CD4-positive, alpha-beta T cell treated with Interleukin-6 for 4 hours (primary cell): Measurements from ENCODE around the gene CBFA2T2.
"Not testable (repeated sequence)": the region's sequence is repeated elsewhere in the genome, so short reads cannot be mapped to it uniquely, and the experiment has no call there.

Source experiments
- DNase-seq: peaks from one replicate; pipeline ENCODE4 v3.0.0-alpha.2; 2020; ENCODE audit warnings: mixed read lengths

CBFA2T2 gene

DNA sequence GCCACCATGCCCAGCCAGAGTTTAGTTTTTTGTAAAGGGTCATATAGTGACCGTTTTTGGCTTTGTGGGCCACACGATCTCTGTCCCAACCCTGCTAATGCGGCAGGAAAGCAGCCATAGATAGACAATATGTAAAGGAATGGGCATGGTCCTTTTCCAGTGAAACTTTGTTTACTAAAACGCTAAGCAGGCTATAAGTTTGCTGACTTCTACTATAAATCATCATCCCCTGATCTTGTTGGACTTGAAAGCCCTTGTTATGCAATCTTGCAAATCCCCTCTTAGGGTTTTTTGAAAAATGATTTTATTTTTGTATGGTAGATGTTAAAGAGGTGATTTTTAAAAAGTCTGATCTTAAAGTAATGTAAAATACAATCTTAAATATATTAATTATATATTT lies 63.6 kb downstream of the CBFA2T2 start:
- DNase-seq = no peak

DNA sequence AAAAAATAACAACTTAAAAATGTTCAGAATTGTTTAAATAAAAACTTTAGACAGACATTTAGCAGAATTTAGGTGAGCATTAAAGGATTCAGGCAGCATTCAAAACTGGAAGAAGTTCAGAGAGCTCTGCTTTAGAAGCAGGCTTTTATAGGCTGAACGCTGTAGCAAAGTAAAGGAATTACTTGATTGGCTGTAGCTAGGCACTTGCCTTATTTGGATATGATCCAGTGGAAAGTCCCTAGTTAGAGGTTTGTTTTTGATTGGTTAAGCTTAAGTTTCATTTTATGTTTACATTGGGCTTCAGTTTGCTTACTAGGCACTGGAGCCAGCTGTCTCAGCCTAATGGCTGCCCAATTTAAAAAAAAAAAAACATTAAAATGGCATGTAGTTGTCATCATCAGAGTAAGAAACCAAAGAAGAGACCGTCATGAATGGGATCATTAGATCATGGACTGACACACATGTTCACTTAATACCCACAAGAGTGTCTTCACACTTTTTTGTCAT lies 65.1 kb downstream of the CBFA2T2 start:
- DNase-seq = peak; percentile 51

DNA sequence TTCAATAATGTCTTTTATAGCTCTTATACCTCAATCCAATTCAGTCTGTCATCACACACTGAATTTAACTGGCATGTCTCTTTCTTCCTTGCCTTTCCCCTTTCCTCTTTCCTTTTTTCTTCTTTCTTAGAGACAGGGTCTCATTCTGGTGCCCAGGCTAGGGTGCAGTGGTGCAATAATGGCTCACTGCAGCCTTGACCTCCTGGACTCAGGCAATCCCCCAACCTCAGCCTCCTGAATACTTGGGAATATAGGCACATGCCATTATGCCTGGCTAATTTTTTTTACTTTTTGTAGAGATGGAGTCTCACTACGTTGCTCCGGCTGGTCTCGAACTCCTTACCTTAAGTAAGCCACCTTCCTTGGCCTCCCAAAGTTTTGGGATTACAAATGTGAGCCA lies 65.9 kb downstream of the CBFA2T2 start:
- no peak for DNase-seq

DNA sequence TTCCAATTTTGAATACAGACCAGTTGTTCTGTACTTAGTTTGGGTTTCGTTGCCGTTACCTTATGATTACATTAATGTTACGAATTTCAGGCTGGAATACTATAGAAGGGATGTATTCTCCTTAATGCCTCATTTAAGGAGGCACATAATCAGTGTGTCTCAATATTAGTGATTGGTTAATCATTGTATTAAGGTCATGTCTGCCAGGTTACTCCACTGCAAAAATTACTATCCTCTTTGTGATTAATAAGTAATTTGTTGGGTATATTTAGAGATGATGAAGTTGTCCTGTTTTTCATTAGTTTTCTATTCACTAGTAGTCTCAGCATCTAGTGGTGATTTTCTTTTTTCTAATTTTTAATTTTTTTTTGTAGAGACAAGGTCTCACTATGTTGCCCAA lies 66.3 kb downstream of the CBFA2T2 start:
- no peak for DNase-seq

DNA sequence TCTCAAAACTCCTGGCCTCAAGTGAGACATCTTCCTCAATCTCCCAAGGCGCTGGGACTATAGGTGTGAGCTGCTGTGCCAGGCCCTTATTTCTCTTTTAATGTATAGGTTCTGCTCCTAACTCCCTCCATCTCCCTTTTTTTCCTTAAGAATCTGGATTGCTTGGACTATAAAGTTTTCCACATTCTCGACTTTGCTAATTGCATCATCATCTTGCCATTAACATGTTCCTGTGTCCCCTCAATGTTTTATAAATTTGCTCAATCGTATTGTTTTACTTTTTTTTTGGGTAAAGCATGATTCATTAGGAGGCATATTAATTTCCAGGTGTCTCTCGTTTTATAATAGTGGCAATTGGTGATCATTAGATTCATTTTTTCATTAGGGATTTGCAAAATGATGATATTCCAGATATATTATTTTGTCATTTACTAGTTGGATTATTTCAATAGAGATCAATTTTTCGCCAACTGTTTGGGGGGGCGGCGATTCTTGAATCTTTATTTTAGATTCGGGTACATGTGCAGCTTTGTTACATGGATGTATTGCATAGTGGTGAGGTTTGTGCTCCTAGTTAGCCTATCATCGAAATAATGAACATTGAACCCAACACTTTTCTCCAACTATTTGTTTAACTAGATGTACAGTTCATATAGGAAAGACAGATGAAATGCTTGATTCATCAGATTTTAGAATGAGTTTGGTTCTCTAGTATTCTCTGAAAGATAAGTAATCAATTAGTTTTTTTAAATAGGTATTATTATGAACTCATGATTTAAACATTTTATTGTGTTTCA lies 68.7 kb downstream of the CBFA2T2 start:
- DNase-seq = no peak

DNA sequence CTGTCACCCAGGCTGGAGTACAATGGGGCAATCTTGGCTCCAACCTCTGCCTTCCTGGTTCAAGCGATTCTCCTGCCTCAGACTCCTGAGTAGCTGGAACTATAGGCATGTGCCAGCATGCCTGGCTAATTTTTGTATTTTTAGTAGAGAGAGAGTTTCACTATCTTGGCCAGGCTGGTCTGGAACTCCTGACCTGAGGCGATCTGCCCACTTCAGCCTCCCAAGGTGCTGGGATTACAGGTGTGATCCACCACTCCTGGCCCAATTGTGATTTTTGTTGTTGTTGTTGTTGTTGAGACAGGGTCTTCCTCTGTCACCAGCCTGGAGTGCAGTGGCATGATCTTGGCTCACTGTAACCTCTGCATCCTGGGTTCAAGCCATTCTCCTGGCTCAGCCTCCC lies 69.3 kb downstream of the CBFA2T2 start:
- no peak for DNase-seq

DNA sequence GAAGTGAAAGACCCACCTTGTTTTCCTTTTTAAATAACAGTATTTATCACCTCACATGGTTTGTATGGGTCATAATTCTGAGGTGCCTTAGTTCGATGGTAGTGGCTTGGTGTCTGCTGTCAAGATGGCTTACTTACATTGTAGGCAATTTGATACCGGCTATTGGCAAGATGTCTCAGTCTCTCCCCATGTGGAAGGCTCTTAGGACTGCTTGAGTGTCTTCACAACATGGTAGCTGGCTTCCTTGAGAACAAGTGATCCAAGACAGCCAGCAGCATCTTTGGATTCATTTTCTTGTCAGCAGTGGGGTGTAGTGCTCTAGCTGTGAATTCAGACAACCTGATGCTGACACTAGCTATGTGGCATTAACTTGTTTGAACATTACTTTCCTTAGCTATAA lies 70.1 kb downstream of the CBFA2T2 start:
- DNase-seq = no peak

DNA sequence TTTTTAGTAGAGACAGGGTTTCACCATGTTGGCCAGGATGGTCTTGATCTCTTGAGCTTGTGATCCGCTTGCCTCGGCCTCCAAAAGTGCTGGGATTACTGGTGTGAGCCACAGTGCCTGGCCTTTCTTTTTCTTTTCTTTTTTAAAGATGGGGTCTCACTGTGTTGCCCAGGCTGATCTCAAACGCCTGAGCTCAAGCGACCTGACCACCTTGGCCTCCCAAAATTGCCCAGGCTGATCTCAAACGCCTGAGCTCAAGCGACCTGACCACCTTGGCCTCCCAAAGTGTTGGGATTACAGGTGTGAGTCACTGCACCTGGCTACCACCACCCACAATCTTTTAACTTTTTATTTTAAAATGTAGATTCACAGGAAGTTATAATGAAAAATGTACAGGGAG lies 71.2 kb downstream of the CBFA2T2 start:
- DNase-seq = not testable (repeated sequence)

DNA sequence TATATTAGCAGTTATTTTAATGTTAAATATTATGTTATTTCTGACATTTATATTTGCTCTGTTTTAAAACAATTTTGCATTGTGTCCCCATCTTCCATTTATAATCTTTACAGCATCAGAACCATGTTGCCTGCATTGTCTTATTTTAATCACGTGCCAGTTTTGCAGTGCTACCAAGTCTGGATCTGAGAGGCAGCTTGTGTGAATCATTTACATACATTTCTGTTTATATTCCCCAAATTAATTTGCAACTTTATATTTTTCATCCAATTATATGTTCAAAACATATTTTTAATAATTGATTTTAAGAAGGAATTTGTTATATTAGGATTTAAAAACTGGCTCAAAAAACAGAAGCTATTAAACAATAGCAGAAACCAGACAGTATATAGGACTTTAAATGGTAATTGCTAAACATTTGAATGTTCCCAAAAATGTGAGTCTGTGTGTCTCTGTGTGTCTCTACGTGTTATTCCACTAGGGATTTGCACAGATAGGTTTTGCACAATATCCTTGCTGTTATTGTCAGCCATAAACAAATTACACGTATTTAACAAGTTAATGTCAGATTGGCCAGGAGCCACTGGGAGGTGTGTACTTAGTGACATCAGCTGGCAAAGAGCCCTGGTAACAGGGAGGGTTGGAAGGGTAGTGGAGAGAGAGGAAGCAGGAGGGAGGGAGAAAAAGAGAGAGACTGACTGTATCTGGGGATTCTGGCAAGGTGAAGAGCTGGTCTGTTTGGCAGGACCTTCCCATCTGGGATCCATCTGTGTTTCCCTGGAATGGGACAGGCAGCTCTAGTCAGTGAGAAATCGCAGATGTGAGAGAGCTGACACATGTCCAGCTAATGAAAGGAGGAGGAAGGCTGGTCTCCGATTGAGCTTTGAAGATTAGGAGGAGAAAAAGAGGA lies 72.1 kb downstream of the CBFA2T2 start:
- DNase-seq = no peak

DNA sequence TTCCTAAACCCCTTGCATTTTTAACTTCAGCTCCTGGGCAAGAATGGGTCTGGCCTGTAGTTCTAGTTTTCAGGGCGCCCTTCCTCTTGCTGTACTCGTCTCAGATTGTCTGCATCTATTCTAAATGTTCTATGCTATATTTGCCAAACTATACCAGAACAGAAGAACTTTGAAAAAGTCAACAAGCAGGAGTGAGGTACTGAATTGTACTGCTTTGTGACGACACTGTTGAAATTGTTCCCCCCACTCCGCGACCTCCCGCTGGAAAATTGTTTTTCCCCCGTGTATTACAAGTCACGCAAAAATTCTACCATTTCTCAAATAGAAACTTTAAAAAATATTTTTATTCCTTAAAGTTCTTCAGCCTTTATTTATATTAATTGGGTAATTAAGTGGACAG lies 73.9 kb downstream of the CBFA2T2 start:
- DNase-seq = no peak

DNA sequence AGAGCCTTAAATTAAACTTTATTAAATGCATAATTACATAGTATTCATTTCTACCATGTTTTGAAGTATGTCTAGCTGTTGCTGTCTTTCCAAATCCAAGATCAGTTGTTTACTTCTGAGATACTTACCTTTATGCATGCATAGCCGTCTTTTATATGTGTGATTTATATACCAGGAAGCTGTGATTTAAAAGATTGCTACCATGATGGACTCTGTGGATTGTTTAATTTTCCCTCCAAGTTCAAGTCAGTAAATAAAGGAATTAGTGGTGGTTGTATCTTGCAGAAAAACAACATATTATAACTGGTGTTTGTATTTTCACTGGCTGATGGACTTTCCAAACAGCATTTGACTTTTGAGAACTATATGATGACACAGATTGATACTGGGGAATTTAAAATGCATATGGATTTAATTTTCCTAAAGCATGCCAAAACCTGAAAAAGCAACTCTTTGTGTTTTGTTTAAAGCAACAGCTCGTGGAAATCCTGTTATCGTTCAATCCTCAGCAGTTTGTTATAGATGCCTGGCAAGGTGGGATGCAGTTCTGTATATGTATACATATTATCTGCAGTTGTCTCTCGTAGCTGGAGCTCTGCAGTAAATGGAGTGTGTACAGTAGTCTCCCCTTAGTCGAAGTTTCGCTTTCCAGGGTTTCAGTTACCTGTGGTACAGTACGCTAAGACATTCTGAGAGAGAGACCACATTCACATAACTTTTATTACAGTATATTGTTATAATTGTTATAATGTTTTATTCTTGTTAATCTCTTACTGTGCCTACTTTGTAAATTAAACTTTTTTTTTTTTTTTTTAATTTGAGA lies 77.1 kb downstream of the CBFA2T2 start:
- no peak for DNase-seq

DNA sequence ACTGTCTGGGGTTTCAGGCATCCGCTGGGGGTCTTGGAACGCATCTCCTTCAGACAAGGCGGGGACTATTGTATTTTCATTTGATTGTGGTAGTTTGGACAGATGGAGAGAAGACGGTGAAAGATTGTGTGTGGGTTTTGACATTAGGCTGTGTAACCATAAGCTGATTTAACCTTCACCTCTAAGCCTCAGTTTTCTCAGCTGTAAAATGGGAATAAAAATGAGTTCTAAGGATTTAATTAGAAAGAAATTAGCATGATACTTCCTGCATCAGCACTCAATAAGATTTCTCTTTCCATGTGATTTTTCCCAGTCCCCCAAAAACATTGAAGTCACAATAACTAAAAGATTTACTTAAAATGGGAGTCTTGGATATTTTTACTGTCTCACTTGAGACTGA lies 78.1 kb downstream of the CBFA2T2 start:
- no peak for DNase-seq

DNA sequence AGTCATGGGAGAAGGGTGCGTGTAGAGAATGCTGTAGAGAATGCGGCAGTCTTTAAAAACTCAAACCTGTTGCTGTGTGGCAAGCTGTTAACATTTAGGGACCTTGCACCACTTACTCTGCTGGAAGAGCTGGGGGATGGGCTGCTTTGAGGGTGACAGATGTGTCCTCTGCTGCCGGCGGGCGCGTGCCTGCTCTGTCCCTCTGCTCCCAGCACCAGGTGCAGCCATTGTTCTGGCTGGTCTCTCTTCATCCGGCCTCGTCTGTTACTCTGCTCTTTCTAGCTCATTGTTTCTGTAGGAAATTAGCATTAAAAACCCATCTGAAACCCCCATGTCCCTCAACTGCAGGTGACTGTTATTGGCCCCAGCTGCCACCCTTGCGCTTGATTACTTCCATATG lies 78.5 kb downstream of the CBFA2T2 start:
- no peak for DNase-seq

DNA sequence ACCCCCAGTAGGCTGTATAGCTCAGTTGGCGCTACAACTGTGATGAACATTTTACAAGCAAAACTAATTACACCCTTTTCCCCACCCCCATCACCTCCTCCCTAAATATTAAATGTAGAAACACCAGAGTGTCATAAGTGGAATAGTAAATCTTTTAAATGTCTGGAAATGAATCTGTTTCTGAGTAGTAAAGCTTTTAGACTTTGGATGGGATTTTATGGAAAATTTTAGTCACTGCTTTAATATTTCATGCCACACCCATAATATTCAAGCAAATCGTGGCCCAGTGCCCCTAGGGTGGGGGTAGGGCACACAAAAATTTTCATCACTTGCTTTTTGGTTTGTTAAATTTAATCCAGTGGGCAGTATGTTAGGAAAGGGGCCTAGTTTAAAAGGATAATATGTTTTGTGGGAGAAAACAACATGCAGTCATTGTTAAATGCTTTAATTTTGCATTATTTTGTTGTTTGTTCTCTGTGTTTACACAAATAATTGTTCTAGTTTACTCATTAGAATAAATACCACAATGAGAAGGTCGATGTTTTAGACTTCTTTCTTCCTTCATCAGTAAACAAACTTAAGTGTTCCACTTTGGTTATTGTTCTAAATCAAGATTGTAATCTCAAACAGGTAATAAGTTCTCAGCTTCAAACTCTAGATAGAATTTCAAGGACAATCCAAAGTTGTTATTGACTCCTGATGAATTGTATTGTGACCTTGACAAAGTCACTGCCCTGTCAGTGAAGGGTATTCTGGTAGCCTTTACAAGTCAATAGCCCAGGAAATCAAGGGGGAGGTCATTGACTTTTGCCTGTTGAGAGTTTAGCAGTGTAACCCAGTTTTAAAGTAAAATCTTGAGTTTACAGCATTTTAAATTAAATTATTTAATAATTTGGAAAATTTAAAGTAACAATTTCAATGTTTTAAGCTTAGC lies 79.2 kb downstream of the CBFA2T2 start:
- DNase-seq = no peak

DNA sequence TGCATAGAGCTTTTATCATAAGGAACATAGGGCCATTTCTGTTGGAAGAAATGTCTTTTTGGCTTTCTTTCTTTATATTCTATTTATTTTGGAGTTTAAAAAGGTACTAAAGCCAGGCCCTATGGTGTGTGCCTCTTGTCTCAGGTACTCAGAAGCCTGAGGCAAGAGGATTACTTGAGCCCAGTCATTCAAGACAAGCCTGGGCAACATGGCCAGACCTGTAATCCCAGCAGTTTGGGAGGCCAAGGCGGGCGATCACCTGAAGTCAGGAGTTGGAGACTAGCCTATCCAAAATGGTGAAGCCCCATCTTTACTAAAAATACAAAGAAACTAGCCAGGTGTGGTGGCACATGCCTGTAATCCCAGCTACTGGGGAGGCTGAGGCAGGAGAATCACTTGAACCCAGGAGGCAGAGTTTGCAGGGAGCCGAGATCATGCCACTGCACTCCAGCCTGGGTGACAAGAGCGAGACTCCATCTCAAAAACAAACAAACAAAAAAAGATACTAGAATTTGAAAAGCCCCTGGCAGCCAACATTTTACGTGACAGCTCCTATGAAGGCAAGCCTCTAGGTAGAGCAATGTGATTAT lies 80.0 kb downstream of the CBFA2T2 start:
- DNase-seq = no peak

DNA sequence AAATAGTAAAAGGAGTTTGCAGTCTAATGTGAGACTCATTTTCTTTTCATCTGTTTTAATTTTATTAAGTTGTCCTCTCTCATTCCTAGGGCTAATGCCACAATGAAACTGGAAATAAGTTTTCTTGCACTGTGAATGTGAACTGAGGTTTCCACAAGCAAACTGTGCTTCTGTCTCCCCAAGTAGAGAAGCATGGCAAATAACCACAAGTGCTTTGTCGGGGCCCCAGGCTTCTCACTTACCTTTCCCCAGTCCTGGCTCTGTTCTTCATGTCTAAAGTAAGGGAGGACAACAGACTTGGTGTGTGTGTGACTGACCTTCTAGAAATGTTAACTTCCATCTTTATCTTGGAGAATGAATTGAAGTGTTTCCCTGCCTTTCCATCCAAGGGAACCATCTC lies 80.8 kb downstream of the CBFA2T2 start:
- no peak for DNase-seq

DNA sequence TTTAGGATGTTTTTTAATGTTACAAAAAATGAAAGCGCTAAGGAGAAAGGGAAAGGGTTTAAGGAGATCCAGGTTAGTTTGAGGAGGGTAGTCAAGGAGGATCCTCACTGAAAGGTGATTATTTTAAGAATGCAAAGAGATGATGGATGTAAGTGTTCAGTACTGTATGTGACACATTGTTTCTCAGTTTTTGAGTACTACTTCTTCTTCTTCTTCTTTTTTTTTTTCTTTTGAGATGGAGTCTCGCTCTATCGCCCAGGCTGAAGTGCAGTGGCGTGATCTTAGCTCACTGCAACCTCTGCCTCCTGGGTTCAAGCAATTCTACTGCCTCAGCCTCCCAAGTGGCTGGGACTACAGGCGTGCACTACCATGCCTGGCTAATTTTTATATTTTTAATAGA lies 83.4 kb downstream of the CBFA2T2 start:
- not testable (repeated sequence) for DNase-seq

DNA sequence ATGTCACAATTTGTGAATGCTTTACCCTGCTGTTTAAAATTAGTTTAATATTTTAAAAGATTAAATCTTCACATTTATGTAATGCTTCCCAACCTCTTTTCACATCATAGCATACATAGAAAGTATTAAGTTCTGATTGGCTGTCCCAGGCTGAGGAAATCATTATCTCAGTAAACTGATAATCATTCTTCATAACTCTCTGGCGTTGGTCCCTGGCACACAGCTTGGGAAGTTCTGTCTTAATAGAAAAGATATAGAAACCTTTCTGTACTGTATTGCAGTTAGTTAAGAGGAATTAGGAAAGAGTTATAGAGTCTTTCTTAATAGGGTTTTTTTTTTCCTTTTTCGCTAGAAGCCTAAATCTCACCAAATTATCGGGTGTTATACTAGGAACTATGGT lies 85.4 kb downstream of the CBFA2T2 start:
- no peak for DNase-seq

DNA sequence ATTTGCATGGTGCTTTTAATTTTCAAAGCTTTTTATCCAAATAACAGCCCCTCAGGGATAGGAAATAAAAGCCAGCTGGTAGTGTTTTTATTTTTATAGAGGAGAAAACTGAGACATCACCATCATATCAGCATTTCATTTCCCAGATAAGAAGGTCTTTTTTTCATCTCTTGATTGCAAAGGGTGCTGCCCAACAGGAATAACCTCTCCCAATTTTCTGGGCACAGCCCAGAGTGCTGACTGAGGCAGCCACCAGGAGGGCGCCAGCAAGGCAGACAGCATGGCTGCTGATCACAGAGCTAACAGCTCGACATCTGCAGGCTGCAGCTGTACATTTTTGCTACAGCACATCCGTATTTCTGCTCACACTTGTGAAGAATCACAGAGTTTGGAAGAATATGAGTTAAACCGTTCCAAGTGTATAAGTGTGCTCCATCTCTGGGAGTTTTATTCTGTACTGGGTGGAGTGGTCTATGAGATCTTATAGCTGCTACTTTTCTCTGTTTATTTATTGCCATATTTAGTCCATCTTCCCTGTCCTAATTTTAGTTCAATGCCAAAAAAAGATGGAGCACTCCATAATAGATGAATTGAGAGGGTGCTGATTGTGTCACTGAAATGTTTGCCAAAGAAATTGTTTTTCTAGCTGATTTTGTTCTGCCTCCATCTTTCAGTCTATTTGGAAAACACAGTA lies 86.7 kb downstream of the CBFA2T2 start:
- DNase-seq = no peak

DNA sequence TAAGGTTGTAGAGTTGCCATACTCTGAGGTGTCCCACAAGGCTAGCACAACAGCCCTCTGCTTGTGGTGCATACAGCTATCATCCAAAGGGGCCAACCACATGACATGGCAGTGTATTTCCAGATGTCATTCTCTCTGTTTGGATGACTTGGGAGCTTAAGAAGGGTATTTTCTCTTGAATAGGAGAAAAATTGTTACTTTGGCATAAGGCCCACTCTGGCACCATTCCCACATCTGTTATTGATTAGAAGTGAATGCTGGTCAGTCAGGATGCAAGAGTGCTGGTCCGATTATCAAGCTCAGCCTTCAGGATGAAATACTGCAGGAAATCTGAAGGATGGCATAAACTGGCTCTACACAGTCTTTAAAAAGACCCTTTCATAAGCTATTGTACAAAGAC lies 88.6 kb downstream of the CBFA2T2 start:
- no peak for DNase-seq

DNA sequence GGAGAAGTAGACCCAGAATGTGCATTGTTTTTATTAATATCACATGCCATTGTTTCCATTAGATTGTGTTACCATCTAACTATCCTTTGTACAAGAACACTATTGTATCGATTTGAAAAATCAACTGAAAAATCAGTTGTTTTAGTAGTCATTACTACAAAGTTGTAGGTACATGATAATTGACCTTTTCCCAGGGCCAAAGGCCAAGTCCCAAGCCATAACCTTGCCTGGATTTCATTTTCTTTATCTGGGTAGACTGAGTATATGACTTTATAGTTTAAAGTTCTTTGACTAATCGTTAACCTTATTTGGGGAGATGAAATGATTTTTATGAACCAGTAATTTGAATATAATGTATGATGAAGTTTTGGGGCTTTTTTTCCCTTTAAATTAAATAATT lies 93.2 kb downstream of the CBFA2T2 start:
- no peak for DNase-seq
